ENCODE measurements around the gene ZBTB3. TPM values are rescaled to one million over a fixed set of nuclear protein-coding genes. Genes with fewer than 3 reads are reported as not detected.

ZBTB3 gene
- total and polyA plus RNA-seq, 2 of the 13 experiments (the other 11 are each of a cell fraction or from before 2014, with no cell fraction given) = 3.4 to 5.2 TPM

GRCh38 chr11:62705880-62706849 lies 47.8 kb downstream of the ZBTB3 start (continued):
- TF ChIP-seq SCMH1 (CRISPR knock-in tag; IDR thresholded peaks at IDR 0.05; ENCODE audit: borderline replicate concordance) = no peak
- TF ChIP-seq ARID4A (CRISPR knock-in tag; IDR thresholded peaks at IDR 0.05; ENCODE audit: borderline replicate concordance) = peak; percentile 88
- TF ChIP-seq ZBTB39 (CRISPR knock-in tag; IDR thresholded peaks at IDR 0.05) = no peak
- no peak for TF ChIP-seq NCOR1 (IDR thresholded peaks at IDR 0.05; ENCODE audit: borderline replicate concordance, low read length)
- TF ChIP-seq FOSL2 (CRISPR knock-in tag; IDR thresholded peaks at IDR 0.05) = no peak
- TF ChIP-seq ZNF691 (CRISPR knock-in tag; IDR thresholded peaks at IDR 0.05; ENCODE audit: borderline replicate concordance, low read depth) = no peak
- no peak for TF ChIP-seq AFF4 (CRISPR knock-in tag; IDR thresholded peaks at IDR 0.05)
- TF ChIP-seq ZNF546 (CRISPR knock-in tag; conservative IDR thresholded peaks at IDR 0.05) = 0 out of 2 replicates have a peak, but pooled peaks have one; percentile 59
- TF ChIP-seq TFDP2 (CRISPR knock-in tag; IDR thresholded peaks at IDR 0.05) = no peak; the same call in 1 of the 2 replicates
- no peak for TF ChIP-seq SSRP1 (CRISPR knock-in tag; IDR thresholded peaks at IDR 0.05)
- no peak for TF ChIP-seq PCBP2 (optimal IDR thresholded peaks at IDR 0.05; ENCODE audit: low read depth, low read length, poor library complexity, severe bottlenecking)
- no peak for TF ChIP-seq RORA (CRISPR knock-in tag; IDR thresholded peaks at IDR 0.05)
- no peak for TF ChIP-seq AHR (CRISPR knock-in tag; IDR thresholded peaks at IDR 0.05)
- TF ChIP-seq ZFP41 (CRISPR knock-in tag; IDR thresholded peaks at IDR 0.05; ENCODE audit: borderline replicate concordance) = no peak
- TF ChIP-seq PRMT3 (CRISPR knock-in tag; IDR thresholded peaks at IDR 0.05; ENCODE audit: borderline replicate concordance, low read depth) = no peak
